OCI-M1 (cell line): ENCODE results near the gene DLGAP1.

Experiments used
- DNase-seq: peaks from one replicate; lab custom pipeline; 2025; lab: John Stamatoyannopoulos, UW

DLGAP1 gene

GRCh38 chr18:3816610-3817363, 638.3 kb downstream of the DLGAP1 start:
- DNase-seq = peak; percentile 50

GRCh38 chr18:3815991-3816390, 639.1 kb downstream of the DLGAP1 start:
- no peak for DNase-seq

GRCh38 chr18:3814816-3815215, 640.3 kb downstream of the DLGAP1 start:
- no peak for DNase-seq

DNA sequence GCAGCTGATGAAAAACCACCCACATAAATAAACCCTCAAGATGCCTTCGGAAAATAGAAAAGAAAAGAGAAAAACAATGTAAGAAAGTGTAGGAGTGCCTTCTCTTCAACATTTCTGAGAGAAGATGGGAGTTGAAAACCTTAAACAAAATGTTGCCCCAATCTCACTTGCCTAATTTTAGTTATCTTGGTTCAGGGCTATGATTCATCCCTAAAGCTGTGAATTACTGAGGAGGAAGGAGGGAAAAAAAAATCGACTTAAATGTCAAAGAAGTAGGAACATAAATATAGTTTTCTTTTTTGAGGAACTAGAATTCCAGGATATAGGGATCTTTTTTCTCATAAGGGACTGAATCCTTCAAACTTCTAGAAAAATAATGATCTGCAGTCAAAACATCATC, 644.8 kb downstream of the DLGAP1 start:
- no peak for DNase-seq

GRCh38 chr18:3808985-3809780, 645.9 kb downstream of the DLGAP1 start:
- DNase-seq = no peak

DNA sequence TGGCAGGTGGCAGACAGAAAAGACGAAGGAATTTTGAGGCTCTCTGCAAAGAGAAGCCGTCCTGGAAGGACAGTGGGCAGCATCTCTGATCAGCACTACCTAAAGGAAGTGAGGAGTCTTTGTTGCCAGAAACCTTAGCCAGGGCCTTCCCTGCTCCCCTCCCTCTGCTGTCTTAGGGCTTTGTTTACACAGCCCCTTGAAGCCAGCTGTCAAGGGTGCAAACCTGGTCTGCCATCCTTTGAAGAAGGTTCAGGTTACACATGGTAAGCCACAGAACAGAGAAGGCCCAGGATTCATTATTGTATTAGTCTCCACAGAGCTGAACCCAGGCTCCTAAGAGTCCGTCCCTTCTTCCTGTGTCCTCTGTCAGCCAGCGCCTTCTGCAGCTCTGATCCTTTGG, 648.5 kb downstream of the DLGAP1 start:
- no peak for DNase-seq

GRCh38 chr18:3804336-3804735, 650.8 kb downstream of the DLGAP1 start:
- no peak for DNase-seq

DNA sequence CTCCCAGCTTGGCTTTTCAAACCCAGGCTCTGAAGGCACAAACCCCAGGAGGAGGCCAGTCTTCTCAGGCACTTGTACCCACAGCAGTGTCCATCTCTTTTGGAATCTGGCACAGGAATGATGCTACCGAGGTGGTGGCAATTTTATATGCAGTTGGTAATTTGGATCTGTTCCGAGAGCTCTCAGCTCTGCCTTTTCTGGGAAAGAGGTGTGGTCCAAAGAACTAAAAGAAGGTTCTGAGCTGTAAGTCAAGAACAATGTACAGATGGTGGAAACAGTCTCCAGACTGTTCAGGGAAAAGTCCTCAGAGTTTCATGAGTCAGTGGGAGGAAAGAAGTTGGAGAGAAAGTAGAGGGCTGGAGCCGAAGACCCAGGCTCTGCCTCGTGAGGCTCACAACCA, 651.8 kb downstream of the DLGAP1 start:
- DNase-seq = no peak

DNA sequence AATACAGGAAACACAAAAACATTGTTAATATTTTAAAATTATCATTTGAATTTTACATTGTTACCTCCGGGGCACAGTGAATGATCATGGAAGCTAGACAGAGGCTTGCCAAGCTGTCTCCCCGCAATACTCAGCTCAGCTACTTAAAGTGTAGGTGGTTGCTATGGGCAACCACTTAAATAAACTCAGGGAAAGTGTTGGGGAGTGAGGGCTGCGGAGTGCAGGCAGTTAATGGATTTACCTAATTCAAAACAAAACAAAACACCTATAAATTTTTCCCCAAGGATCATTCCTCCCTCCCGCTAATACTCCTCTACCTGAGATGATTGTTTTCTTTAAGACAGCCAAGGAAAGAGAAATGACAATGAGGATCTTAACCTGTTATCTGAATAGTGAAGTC, 655.6 kb downstream of the DLGAP1 start:
- DNase-seq = no peak

DNA sequence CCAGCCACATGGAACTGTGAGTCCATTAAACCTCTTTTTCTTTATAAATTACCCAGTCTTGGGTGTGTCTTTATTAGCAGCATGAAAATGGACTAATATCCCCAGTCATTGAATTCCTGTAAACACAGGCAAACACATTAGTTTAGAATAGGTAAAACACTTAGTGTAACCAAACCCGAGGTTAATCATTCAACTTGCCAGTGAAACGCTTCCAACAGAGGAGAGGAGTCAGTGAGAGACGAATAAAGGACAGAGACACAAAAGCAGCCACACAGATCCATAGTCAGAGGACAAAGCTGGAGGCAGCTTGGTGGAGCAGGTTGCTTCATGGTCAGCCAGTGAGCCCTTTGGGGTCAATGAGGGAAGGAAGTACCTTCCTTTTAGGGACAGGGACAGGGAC, 657.1 kb downstream of the DLGAP1 start:
- no peak for DNase-seq

- DNase-seq = no peak
Measured at GRCh38 chr18:3796434-3796833, 658.7 kb downstream of the DLGAP1 start.

DNA sequence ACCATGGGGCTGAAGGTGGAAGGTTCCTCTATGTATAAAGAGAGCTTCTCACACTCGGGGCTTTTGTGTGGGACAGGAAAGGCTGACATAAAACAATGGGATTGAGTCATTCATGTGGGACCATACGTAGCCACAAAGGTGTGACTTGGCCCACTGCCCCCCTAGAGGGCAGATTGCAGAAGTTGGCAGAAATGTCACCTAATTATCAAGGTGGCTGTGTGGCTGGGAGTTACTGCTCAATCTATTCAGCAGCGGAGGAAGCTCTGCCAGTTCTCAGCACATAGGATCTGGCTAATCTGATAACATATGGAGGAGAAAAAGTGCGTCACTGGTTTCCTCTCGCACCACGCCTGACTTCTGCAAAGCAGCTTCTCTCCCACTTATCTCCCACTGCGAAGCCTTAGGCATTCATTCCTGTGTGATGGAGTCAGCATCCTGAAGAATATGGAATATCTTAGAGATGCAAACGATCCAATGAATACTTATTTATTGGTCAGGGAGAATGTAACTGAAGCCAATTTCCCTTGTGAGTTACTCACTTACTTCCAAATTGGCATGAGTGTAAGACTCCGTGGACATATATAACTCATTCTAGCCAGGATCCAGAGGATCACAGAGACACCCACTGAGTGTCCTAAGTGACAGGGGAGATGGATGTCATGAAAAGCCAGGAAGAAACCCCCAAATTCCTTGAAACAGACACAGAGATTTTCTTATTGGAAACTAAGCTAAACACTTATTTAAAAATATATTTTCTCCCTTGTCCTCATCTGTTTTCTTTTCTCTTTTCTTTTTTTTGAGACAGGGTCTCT, 660.4 kb downstream of the DLGAP1 start:
- peak; percentile 82 for DNase-seq

- no peak for DNase-seq
Measured at GRCh38 chr18:3793545-3793944, 661.6 kb downstream of the DLGAP1 start.

DNA sequence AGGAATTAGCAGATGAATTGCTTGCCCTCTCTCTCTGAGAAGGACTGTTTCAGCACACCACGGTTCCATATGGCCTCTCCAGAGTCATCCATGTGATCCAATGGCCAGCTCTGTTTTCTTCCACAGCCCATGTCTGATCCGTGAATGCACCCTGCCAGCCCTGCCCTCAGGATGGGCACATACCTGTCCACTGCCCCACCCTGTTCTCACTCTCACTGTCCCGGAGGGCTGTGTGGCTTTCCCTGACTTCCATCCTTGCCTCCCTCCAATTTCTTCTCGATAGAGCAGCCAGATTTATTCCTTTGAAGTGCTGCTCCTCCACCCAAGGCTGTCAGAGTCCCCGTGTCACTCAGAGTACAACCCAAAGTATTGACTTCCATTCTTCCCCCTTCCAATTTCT, 662.0 kb downstream of the DLGAP1 start:
- no peak for DNase-seq

DNA sequence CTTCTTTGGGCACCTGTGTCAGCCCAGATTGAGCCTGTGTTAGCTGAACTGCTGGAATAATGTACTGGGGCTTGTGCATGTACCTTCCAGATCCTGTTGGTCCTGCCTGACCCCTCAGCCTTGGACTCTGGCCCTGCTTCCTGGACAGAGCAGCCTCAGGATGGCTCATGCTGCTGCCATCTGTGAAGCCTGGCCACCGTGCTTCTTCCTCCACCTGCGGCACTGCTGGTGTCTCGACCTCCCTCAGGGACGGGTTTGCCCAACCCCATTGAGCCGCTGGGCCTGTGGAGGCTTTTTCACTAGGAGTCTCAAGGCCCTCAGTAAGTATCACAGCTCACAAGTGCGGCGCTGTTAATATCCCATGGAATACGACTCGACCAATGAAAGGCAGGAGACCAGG, 662.4 kb downstream of the DLGAP1 start:
- DNase-seq = no peak

GRCh38 chr18:3791238-3791637, 663.9 kb downstream of the DLGAP1 start:
- no peak for DNase-seq

DNA sequence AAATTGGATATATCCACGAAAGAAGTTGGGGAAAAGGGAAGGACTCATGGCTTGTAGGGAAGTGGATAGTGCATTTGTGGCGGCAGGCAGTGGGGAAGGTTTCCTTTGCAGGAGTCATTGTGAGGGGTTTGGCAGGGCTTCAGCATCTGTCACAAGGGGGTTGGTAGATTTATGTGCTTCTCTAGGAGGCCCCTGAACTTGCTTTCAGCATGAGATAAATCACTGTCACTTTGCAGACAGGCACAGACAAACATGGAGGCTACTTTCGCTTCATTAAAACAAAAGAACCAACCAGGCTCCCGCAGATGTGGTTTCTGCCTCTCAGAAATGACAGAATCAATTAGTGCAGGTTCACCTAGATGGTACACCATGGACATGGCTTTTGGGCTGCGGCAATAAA, 664.4 kb downstream of the DLGAP1 start:
- peak; percentile 22 for DNase-seq

GRCh38 chr18:3789525-3789924, 665.6 kb downstream of the DLGAP1 start:
- DNase-seq = no peak

- DNase-seq = no peak
Measured at GRCh38 chr18:3784949-3785348, 670.2 kb downstream of the DLGAP1 start.

- no peak for DNase-seq
Measured at GRCh38 chr18:3782901-3783300, 672.2 kb downstream of the DLGAP1 start.

GRCh38 chr18:3777719-3778118, 677.4 kb downstream of the DLGAP1 start:
- no peak for DNase-seq

- DNase-seq = no peak
Measured at GRCh38 chr18:3777122-3777521, 678.0 kb downstream of the DLGAP1 start.

DNA sequence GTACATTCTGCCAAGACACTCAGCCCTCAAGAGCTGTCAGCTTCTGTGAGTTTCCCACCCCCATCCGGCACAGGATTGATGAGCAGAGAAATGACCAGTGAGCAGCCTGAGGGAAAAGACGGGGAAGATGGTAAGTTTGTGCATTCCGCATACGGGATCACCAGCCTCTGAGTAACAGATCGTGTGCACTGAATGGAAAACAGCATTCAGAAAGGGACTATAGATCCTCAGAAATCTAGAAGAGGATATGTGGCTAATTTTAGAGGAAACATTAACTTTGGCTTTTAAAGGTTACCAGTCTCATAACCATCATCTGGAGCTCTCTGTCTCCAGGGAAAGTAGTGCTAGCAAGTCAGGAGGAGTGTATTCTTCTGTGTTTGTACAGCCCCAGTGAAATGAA, 679.1 kb downstream of the DLGAP1 start:
- DNase-seq = no peak
